GM12891 (cell line): ENCODE data around the gene CSRP3.

Experiments used
- POLR2A ChIP-seq: IDR thresholded peaks from 2 replicates; pipeline ENCODE4 v1.6.1; 2011; ENCODE audit warnings: low read depth, low read length, control low read depth
- POU2F2 ChIP-seq: IDR thresholded peaks from 2 replicates; pipeline ENCODE4 v1.6.1; 2011; ENCODE audit warnings: low read depth, mild to moderate bottlenecking, control low read depth, low read length, moderate library complexity
- SPI1 ChIP-seq: IDR thresholded peaks from 2 replicates; pipeline ENCODE4 v1.6.1; 2011; ENCODE audit warnings: low read depth, low read length, control low read depth

DNA sequence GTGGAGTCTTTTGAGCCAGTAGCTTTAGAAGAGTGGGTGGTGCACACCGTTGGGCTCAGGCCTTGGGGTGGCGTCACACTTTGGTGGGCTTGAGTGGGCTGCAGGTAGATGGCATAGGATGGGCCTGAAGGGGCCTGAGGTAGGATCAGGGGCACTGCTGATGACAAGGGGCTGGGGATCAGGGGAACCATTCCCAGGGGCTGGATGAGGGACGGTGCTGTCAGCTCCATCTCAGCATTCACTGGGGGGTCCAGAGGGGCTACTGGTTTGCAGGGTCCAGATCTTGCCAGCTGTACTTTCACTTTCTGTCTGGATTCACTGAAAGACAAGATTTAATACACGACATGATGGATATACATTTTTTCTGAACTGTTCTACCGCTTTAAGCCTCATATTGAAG is 27.9 kb upstream of the CSRP3 start:
- TF ChIP-seq SPI1 (no peak), POU2F2 (no peak), POLR2A (no peak)
